OCI-LY7 (cell line): Measurements from ENCODE around the gene LRCOL1. TPM values are rescaled to one million over a fixed set of nuclear protein-coding genes. Genes with fewer than 3 reads are reported as not detected.

Experiments
- BruUV-seq: library from RNA; stranded (reverse); fragments of 400-500 nt; replicated peaks from 2 replicates; lab custom pipeline; 2021; lab: Mats Ljungman, UMichigan
- CTCF ChIA-PET: fragments of 300-600 bp; sonication (Branson Sonifier 250); formaldehyde crosslinking; loops from one replicate; lab custom pipeline; 2022; ENCODE audit warnings: antibody characterized with exemption; ENCODE audit not compliant: unreplicated experiment; lab: Charles Lee
- POLR2A ChIA-PET: fragments of 300-600 bp; sonication (Branson Sonifier 250); formaldehyde crosslinking; loops from one replicate; lab custom pipeline; 2022; ENCODE audit warnings: antibody characterized with exemption; lab: Charles Lee
- DNase-seq: peaks from one replicate; pipeline ENCODE4 v3.0.0-alpha.2; 2015; ENCODE audit warnings: low spot score
- H2AFZ ChIP-seq: fragments of 200-600 bp; sonication (generic), shearing (Covaris generic); 2 replicates; pipeline ENCODE4 v1.6.1; 2014; ENCODE audit warnings: mild to moderate bottlenecking, antibody characterized with exemption, low read length, moderate library complexity
- H3K27ac ChIP-seq: fragments of 200-600 bp; sonication (generic); 2 replicates; pipeline ENCODE4 v1.5.1; 2014; ENCODE audit warnings: mixed run types, low read depth, mild to moderate bottlenecking, moderate library complexity, low read length, inconsistent platforms; ENCODE audit not compliant: poor library complexity, severe bottlenecking
- H3K36me3 ChIP-seq: fragments of 200-600 bp; sonication (generic); 2 replicates; pipeline ENCODE4 v1.6.1; 2014; ENCODE audit warnings: mild to moderate bottlenecking, antibody characterized with exemption, low read length, moderate library complexity, mixed read lengths; ENCODE audit not compliant: insufficient read depth
- H3K4me1 ChIP-seq: fragments of 200-600 bp; sonication (generic); 2 replicates; pipeline ENCODE4 v1.5.1; 2014; ENCODE audit warnings: mild to moderate bottlenecking, low read length; ENCODE audit not compliant: insufficient read depth, poor library complexity, severe bottlenecking
- H3K4me2 ChIP-seq: fragments of 200-600 bp; sonication (generic); 2 replicates; pipeline ENCODE4 v1.6.1; 2014; ENCODE audit warnings: mild to moderate bottlenecking, low read length
- H3K4me3 ChIP-seq: fragments of 200-600 bp; sonication (generic); 2 replicates; pipeline ENCODE4 v1.5.1; 2014; ENCODE audit warnings: mild to moderate bottlenecking, low read depth, low read length; ENCODE audit not compliant: poor library complexity, severe bottlenecking
- H3K79me2 ChIP-seq: fragments of 200-600 bp; sonication (generic); 2 replicates; pipeline ENCODE4 v1.6.1; 2016; ENCODE audit warnings: low read depth, mild to moderate bottlenecking, low read length, moderate library complexity, mixed read lengths; ENCODE audit not compliant: insufficient read depth
- H3K9me2 ChIP-seq: fragments of 200-600 bp; sonication (generic); 2 replicates; pipeline ENCODE4 v1.6.1; 2016; ENCODE audit warnings: mild to moderate bottlenecking, low read length, mixed read lengths; ENCODE audit not compliant: insufficient read depth
- H3K9me3 ChIP-seq: fragments of 200-600 bp; sonication (generic); 2 replicates; pipeline ENCODE4 v1.6.1; 2014; ENCODE audit warnings: mild to moderate bottlenecking, mixed run types, low read length, mixed read lengths
- H4K20me1 ChIP-seq: fragments of 200-600 bp; sonication (generic); 2 replicates; pipeline ENCODE4 v1.6.1; 2014; ENCODE audit warnings: mild to moderate bottlenecking, antibody characterized with exemption, low read length, moderate library complexity, mixed read lengths; ENCODE audit not compliant: insufficient read depth
- CTCF ChIP-seq: fragments of 200-600 bp; sonication (generic); conservative IDR thresholded peaks from 2 replicates; pipeline ENCODE4 v1.5.1; 2014; ENCODE audit warnings: mild to moderate bottlenecking, antibody characterized with exemption, low read length, moderate library complexity, mixed read lengths
- EZH2phosphoT487 ChIP-seq: fragments of 200-600 bp; sonication (generic); IDR thresholded peaks from 2 replicates; pipeline ENCODE4 v1.6.1; 2018; ENCODE audit warnings: low read depth, borderline replicate concordance, mild to moderate bottlenecking, mixed run types, antibody characterized with exemption, low read length, moderate library complexity, mixed read lengths
- intact Hi-C: fragments of 100-400 bp; cut with micrococcal nuclease; formaldehyde crosslinking; loops from one replicate; pipeline ENCODE4 v1.10.0; 2022; ENCODE audit not compliant: unreplicated experiment
- total RNA-seq, 2 experiments: library from RNA; depleted of rRNA in 1 of 2; stranded (reverse); fragments of >200 nt in 1 of 2; shearing (Covaris generic) in 1 of 2; gene quantifications; 2 replicates each; pipeline ENCODE4 v1.2.3, GENCODE V29; 2014 to 2022

The LRCOL1 gene
- total RNA-seq, 2 experiments from 2014 or later = not detected

- Histone ChIP-seq H3K9me3 (no peaks in the 10 kb centered on the region), H3K9me2 (no peaks in the 10 kb centered on the region), H3K4me3 (no peak overlapping the region), H2AFZ (no peak overlapping the region), H3K4me1 (peaks cover 8% of the 10 kb centered on the region), H3K27ac (no peak overlapping the region), H3K36me3 (peaks cover 88% of the 10 kb centered on the region), H4K20me1 (no peaks in the 10 kb centered on the region), H3K79me2 (no peaks in the 10 kb centered on the region), H3K4me2 (no peak overlapping the region)
- intact Hi-C loops = no loop called here
- ChIA-PET CTCF (no interaction called here), POLR2A (no interaction called here)
- DNase-seq = no peak
- TSS peak; percentile 18 for BruUV-seq
- TF ChIP-seq CTCF = no peak
- TF ChIP-seq EZH2phosphoT487 = no peak
These were observed 31.6 kb upstream of the LRCOL1 start for GRCh38 chr12:132641811-132642650.

GRCh38 chr12:132640936-132641335, 30.6 kb upstream of the LRCOL1 start:
- ChIA-PET CTCF (interaction anchor here (0.7 kb wide), 1 partner anchor 11 kb away, joined by 3 read pairs; no protein-coding TSS in a partner anchor), POLR2A (interaction anchor here (0.5 kb wide), 1 partner anchor 28 kb away, joined by 3 read pairs; no protein-coding TSS in a partner anchor)
- no peak for DNase-seq
- Histone ChIP-seq H3K27ac (no peak overlapping the region), H3K4me3 (no peak overlapping the region), H3K79me2 (no peaks in the 10 kb centered on the region), H3K36me3 (peaks cover 90% of the 10 kb centered on the region), H2AFZ (no peak overlapping the region), H3K9me2 (no peaks in the 10 kb centered on the region), H3K9me3 (no peaks in the 10 kb centered on the region), H3K4me2 (no peak overlapping the region), H4K20me1 (no peaks in the 10 kb centered on the region), H3K4me1 (peaks cover 11% of the 10 kb centered on the region)
- intact Hi-C loops = no loop called here
- BruUV-seq = no TSS peak
- TF ChIP-seq CTCF = no peak
- no peak for TF ChIP-seq EZH2phosphoT487

GRCh38 chr12:132639956-132640520, 29.7 kb upstream of the LRCOL1 start:
- no peak for DNase-seq
- Histone ChIP-seq H2AFZ (no peak overlapping the region), H3K27ac (no peak overlapping the region), H3K4me3 (no peak overlapping the region), H4K20me1 (no peaks in the 10 kb centered on the region), H3K36me3 (peaks cover 90% of the 10 kb centered on the region), H3K9me3 (no peaks in the 10 kb centered on the region), H3K4me2 (no peak overlapping the region), H3K79me2 (no peaks in the 10 kb centered on the region), H3K9me2 (no peaks in the 10 kb centered on the region), H3K4me1 (peaks cover 20% of the 10 kb centered on the region)
- CTCF ChIA-PET = interaction anchor here (0.7 kb wide), 1 partner anchor 12 kb away, joined by 3 read pairs; no protein-coding TSS in a partner anchor
- intact Hi-C loops = no loop called here
- no TSS peak for BruUV-seq
- TF ChIP-seq EZH2phosphoT487 (no peak), CTCF (no peak)
- POLR2A ChIA-PET = no interaction called here
